GM21737 (cell line): ENCODE results near the gene PRAC2.

Source experiments
- ATAC-seq: cut with Tn5 transposase; IDR thresholded peaks from one replicate; pipeline ENCODE4 v1.9.1; 2021; ENCODE audit warnings: mild to moderate bottlenecking, moderate library complexity; ENCODE audit not compliant: unreplicated experiment

Gene PRAC2

GRCh38 chr17:48732688-48733629 is 10.0 kb downstream of the PRAC2 start:
- ATAC-seq: no peak

- ATAC-seq: no peak
Measured at GRCh38 chr17:48733632-48734328, 10.8 kb downstream of the PRAC2 start.

DNA sequence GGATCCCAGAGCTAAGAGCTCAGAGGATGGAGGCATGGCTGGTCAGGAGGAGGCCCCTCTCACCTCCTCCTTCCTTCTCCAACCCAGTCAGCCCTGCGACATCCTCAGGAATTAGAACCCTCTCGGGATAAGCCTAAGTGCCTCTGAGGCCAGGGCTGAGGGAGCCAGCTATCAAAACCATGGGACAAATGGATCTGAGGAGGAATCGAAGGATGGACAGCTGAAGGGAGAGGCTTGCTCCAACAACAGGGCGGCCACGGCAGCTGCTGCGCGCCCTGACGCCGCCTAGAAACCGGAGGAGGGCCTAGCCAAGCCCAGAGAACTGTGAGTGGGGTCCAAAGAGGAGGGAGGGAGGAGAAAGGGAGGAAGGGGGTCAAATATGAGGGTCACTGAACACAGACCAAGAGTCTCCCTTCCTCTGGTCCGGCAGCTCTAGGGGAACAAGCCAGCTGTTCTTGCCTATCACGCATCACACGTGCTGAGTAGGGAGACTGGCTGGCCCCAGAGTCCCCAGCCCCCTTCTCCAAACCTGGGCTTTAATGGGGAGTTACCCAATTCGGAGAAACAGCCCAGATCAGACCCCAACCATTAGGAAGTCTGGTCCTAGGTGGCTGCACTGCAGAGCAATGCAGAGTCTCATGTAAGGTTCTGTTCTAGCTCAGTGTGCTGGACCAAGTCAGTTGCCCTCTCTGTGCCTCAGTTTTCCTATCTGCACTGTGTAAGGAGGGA is 11.5 kb downstream of the PRAC2 start:
- ATAC-seq: no peak

DNA sequence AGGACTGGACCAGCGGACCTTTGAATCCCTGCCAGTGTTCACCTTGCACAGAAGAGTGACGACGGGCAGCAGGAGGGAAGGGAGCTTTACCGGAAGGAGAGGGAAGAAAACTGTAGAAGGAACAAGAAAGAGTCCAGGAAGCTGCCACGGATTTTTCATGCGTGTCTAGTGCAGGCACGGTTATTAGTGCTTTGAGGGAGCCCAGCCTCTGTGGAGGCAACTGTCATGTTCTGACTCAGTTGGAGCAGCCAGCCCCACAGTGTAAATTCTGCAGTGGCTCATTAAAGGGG is 12.0 kb downstream of the PRAC2 start:
- ATAC-seq: no peak

DNA sequence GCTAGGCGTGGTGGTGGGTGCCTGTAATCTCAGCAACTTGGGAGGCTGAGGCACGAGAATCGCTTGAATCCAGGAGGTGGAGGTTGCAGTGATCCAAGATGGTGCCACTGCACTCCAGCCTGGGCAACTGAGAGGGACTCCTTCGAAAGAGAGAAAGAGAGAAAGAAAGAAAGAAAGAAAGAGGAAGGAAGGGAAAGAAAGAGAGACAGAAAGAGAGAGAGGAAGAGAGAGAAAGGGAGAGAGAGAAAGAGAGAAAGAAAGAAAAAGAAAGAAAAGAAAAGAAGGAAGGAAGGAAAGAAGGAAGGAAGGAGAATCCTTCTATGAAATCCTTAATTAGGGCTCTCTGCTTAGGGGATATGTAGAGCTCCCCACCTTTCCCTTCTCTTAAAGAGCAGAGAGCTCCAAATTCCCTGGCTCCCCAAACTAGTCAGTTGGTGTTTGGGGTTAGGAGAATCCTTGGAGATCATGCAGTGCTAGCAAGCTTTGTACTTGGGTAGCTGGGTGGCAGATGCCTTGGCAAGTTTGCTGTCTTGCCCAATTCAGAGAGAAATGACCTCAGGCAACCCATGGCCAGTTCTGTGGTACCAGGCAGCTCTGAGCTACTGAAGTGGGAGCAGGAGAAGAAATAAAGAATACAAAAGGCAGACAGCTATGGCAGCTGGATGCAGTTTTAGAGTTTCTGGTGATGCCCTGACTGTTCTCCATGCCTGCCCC is 14.5 kb downstream of the PRAC2 start:
- no peak for ATAC-seq

GRCh38 chr17:48738424-48738802 is 15.4 kb downstream of the PRAC2 start:
- ATAC-seq: no peak

DNA sequence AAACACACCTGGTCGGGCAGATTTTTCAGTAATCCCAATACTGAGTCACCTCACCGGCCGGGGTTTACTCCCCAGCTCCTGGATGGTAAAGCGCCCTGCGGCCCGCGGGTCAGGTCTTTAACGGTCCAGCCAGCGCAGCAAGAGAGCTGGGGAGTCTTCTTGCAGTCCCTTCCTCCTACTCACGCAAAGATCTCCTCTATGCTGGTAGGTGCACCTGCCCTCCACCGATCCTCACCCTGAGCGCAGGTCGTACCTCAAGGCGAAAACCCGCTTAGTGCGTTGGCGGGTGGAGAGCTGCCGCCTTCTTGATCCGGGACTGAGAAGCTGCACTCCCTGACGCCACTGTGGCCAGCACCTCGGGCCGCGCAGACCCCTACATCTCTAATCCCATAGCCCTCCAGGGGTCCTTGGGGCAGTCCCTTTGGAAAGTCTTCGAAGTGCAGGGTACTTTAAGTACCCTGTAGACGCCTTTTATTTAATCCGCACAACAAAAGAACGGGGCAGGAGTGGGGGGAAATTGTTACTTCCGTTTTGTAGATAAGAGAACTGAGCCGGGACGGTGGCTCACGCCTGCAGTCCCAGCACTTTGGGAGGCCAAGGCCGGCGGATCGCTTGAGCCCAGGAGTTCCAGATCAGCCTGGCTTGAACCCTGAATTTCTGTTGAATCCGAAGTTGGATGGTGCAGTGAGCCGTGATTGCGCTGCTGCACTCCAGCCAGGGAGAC is 16.0 kb downstream of the PRAC2 start:
- no peak for ATAC-seq

DNA sequence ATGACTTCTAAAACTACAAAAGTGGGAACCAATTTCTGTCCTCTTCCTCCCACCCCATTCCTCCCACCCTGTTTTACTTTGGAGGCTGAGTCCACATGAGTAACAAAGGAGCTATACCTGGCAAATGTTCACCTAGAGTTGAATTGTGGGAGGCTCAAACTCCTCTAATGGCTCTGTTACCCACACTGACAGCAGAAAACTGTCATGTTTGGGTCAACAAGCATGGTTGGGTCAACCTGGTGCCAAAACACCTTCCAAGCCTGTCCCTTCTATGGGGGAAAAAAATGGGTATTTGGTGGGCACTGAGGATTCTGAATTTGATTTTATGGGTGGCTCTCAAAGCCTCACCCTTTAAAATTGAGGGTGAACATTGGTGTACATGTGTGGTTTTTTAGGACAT is 17.6 kb downstream of the PRAC2 start:
- ATAC-seq: no peak

DNA sequence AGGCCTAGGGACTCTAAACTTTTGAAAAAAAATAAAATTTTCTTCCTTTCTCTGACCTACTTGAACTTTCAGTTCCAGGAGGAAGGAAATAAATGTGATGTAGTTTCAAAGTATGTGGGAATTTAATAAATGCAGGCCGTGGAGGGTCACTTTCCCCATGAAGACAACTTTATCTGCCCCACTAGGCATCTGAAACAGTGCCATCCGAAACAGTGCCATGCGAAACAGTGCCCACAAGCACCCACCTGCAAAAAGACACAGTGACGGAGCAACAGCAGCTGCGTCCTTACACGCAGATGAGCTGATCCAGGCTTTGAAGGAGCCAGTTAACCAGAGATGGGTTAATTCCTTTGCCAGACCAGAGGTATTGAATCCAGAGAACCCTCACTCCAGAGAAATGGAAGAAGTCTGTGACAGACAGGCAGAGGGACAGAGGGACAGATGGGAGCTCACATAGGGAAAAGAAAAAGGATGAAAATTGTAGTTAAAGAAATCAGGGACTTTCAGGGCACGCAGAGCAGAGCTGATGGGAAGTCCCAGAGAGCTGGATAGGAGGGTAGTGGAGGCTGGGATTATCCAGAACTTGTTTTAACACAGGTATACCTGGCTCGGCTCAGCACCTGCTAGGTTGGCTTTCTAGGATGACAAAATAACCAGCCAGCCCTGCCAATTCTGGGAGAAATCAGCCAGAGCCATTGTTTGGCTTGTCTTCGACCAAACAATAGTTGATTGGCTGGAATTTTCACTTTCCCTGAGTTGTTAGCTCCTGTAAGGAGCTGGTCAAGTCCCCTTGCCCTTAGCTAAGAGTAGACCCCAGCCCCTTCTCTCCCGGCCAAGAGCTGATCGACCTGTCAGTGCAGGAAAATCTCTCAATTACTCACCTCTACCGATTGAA is 22.6 kb downstream of the PRAC2 start:
- no peak for ATAC-seq

- no peak for ATAC-seq
Measured at GRCh38 chr17:48746916-48747444, 24.0 kb downstream of the PRAC2 start.

DNA sequence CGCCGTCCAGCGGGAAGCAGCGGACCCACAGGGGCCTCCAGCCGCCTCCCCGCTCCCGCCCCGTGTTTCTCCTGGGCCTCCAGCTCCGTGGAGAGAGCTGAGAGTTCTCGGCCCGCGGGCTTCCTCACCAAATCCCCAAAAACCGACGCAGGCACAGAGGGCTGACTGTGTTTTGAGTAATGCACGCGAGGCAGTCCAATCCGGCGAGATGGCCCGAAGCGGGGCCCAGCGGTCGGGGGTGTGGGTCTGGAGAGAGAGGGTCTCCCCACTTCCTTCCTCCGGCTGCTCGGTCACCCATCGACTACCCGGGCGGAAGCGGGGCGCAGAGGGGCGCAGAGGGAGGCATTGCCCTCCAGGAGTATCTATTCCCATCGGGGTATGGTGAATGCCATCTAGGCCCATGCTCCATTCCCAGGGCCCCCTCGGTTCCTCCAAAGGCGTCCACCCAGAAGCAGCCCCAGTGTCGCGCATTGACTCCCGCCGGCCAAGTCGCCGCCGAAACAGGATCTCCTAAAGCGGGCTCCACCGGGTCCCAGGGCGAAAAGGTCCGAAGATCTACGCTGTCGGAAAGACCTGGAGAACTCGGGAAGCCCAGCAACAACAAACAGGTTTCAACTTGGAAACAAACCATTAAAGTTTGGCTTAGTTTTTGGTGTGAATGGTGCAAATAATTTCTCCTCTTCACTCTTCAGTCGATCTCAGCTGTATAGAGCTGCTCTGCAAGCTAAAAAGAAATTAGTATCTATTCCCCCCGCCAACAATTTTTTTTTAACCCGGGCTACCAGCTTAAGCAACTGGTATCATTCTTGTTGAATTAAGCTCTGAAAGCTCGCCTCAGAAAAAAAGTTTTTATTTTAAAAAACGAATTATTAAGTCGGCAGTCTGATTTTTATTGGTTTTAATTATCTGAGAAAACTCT is 24.7 kb downstream of the PRAC2 start:
- no peak for ATAC-seq

DNA sequence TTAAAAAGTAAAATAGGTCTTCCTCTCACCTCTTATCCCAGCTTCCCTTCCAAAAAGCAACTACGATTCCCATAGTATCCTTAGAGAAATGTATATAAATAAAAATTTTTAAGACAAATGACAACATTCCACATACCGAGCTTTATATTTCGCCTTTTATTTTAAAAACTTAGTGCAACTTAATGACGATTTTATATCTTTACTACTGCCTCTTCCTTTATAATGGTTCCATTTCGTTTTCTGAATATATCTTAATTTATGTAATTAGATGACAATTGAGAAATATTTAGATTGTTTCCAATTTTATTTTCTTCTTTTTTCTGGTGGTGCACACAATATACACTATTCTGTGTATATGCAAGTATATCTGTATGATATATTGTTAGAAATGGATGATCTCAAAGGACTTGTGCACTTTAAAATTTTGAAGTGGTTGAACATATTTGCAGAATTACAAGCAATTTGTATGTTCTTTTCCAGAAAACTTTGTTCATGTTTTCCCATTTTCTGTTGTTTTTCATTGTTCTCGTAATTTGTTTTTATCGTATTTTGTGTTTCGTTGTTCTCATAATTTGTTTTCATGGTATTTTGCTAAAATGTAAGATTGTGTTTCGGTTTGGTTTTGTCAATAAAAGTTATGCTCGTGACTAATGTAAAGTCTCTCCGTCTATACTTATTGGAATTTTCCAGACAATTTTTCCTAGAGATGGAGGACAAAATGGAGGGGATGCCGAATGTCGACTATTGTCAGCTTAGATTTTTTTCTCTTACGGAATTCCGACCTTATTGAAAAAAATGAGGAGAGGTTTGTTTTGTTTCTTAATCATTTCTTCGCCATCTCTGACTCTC is 26.0 kb downstream of the PRAC2 start:
- no peak for ATAC-seq

DNA sequence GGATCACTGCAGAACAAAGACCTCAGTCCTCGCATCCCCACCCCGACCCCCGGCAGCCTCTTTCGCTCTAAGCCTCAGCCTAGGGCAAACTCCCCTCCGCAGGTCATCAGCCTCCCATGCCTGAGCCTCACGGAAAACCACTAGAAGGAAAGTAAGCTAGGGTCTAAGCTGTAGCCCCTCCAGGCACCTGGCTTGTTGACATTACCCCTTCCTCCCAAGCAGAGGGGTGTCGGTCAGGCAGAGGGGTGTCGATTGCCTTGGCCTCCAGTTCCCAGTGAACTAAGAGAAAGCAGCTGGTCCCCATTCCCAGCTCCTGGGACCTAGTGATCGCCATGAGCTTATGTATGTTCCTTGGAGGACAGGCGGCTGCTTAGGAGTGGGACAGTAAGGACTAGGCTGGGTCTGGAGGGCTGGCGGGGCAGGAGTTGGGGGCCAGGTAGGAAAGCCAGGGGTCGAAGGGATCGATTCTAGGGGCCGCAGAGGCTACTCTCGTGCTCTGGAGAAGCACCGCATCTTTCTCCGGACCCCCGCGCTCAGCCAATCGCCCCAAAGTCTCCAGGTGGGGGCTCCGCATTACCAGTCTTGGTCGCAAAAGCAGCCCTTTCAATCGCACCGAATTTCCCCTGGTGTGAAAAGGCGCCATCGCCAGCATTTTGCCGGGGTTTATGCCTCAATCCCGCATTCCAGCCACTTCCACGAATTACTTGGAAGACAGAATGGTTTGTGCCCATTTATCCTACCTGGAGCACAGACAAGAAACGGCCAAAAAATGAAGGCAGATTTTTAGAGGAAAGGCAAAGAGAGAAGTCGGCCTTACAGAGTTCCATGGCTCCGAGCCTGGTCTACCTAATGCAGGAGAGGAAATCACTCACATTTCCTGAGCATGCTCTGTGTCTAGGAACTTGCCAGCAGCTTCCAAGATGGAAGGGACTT is 26.9 kb downstream of the PRAC2 start:
- no peak for ATAC-seq

- ATAC-seq: no peak
Measured at GRCh38 chr17:48751172-48751571, 28.2 kb downstream of the PRAC2 start.

DNA sequence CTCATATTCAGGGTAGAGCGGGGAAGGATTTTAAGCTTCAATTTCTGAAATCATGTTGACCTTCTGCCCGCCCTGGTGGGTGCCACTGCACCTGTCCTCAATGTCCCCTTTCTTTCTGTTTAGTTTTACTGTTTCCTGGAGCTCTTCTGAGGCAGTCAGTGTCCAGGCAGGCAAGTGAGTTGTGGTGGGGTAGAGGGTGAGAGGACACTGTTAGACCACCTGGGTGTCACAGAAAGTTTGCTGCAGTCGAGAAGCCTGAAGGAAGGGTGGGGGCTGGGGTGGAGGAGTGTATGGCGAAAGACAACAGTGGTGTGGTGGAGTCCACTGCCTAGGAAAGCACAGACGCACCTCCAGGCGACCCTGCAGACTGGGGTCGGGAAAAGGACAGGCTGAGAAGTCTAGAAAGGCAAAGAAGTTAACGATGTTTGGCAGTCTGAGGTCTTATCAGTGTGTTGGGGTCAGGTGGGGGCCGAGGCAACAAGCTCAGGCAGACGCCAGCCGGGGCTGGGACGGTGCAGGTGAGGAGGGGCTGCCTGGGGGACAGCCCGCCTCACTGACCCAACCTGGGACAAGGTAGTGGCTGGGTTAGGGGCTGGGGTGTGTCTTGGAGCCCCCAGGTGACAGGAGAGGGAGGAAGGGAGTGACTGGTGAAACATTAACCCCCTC is 28.9 kb downstream of the PRAC2 start:
- no peak for ATAC-seq
